NAMALWA (cell line): ENCODE results near the gene STH.
A peak's percentile ranks its signal among the peaks of the same experiment; 100 is the strongest.

Experiments used
- DNase-seq: peaks from one replicate; pipeline ENCODE4 v3.0.0-alpha.2; 2015; ENCODE audit warnings: low spot score

The STH gene

DNA sequence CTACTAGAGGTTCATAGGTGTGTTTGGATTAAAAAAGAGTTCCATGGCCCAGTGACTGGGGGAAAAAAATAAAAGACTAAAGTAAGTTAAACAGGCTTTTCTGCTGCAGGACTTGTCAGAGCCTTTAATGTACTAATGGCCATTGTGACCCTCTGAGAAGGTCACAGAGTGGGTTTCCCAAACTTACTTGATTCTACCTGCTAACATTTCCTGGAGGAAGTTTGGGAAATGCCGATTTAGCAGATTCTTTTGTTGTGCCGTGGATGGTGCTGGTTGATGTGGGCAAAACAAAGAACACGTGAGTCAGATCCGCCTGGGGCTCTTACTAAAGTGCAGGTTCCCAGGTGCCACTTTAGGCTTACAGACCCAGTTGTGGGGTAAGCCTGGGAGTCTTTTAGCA lies 13.6 kb upstream of the STH start:
- DNase-seq: no peak

DNA sequence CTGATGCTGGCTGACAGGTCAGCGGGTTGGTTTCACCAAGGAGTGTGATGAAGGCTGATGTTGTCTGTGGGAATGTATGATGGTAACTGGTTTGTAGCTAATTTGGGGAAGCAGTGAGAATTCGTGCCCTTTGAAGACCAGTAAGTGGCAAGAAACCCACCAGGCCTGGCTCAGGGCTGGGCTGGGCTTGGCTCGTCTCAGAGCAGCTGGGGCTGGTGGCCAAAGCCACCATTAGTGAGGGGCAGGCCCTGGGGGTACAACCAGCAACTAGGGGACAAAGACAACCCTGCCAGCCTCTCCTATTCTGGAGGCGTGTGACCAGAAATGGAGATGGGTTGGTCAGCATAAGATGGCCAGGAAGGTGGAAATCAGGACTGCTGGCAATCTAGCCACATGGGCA lies 13.0 kb upstream of the STH start:
- no peak for DNase-seq

DNA sequence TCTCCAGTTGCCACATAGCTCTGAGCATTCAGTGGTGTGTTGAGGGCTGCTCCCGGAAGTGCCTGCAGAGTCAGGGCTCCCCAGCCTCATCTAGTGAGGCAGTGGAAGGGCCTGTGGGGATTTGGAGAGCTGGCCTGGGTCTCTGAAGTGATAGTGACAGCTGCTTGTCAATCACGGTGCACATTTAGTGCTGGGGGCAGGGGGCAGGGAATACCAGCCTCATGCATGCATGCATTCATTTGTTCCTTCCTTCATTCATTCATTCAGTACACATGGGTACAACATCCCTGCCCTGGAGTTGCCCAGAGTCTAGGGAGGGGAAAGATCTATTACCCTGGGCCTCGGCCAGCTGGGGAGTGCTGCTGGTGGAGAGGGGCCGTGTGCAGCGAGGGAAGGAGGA lies 11.3 kb upstream of the STH start:
- no peak for DNase-seq

DNA sequence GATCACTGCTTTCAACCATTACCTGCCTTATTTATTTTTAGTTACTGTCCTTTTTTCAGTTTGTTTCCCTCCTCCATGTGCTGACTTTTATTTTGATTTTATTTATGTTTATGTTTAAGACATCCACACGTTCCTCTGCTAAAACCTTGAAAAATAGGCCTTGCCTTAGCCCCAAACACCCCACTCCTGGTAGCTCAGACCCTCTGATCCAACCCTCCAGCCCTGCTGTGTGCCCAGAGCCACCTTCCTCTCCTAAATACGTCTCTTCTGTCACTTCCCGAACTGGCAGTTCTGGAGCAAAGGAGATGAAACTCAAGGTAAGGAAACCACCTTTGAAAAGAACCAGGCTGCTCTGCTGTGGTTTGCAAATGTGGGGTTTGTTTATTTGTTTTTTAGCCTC lies 9.3 kb upstream of the STH start:
- DNase-seq: no peak

DNA sequence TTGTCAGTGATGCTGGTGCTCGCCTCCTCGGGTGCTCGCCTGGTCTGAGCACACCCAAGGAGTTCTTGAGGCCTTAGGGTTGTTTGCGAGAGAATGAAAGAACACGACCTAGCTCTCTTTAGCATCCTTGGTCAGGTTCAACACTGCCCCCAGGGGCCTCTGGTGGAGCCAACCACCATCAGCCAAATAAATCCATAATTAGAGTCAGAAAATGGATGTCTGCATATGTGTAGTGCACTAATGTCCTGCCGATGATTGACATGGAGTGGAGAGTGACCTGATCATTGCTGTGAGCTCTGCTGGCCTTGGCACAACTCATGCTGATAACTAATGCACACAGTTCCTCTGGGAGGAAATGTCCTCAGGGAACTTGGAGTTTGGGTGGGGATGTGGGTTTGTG lies 8.2 kb upstream of the STH start:
- peak; percentile 17 for DNase-seq

DNA sequence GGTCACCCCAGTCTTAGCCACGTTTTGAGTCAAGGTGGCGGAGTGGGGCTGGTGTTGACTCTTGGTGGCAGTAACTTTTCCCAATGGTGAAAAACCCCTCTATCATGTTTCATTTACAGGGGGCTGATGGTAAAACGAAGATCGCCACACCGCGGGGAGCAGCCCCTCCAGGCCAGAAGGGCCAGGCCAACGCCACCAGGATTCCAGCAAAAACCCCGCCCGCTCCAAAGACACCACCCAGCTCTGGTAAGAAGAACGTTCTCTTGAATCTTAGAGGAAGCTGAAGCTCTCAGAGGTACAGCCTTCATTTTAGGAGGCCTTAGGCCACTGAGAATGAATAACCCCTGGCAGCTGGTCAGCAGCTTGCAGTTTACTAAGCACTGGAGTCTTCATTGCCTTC lies 7.7 kb upstream of the STH start:
- no peak for DNase-seq

DNA sequence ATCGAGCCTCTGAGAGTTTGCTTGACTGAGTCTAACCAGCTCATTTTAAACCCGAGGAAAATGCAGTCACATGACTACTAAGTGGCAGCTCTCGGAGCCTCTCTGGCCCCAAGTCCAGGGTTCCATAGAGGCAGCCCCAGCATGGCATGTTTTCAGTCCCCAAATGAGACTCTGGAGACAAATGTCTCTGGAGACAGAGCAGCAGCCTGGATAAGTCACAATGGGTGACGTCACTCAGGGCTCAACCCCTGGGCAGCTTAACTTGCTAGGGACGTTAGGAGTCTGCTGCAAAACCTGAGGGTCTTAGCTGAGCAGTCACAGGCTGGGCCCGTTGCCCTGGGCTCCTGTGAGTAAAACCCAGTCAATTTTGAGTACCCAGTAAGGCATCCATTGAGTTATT lies 6.9 kb upstream of the STH start:
- DNase-seq: no peak

DNA sequence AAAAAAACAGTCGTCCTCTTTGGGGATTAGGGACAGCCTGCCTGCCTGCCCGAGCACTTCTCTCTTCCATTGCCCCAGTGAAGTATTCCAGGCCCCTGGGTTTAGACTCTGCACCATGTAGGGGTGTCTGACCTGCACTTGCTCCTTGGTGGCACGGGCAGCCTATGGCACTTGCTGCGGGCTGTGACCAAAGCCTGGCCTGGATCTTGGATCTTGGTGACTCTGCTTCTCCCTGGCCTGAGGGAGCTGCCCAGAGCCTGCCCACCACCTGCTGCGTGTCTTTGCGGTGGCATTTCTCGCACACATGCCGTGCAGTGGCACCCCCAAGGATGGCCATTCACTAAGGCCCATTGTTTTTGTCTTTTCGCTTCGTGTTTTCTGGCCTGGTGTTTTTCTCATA lies 6.1 kb upstream of the STH start:
- DNase-seq: no peak

DNA sequence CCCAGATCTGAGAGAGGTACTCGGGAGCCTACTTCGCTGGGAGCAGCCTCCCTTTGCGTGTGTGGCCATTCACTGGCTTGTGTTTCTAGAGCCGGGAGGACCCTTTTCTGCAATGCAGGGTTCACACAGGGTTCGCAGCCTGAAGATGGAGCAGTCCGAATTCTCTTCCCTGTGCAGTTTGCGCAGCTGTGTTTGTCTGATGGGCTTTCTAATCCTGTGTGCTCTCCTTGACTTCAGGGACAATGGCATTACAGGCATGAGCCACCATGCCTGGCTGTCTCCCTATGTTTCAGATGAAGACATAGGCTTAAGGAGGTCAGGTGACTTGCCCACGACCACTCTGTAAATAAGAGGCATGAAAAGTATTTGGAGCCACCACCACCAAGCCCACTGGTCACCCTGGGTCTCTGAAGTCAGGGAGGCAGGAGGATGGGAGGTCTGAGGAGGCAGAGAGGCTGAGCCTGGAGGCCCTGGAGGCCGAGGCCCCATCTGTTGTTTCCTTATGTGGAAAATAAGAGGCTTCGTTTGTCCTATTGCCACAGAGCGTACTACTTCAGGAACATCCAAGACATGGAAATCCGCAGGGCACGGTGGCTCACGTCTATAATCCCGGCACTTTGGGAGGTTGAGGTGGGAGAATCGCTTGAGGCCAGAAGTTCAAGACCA lies 5.0 kb upstream of the STH start:
- DNase-seq: no peak

DNA sequence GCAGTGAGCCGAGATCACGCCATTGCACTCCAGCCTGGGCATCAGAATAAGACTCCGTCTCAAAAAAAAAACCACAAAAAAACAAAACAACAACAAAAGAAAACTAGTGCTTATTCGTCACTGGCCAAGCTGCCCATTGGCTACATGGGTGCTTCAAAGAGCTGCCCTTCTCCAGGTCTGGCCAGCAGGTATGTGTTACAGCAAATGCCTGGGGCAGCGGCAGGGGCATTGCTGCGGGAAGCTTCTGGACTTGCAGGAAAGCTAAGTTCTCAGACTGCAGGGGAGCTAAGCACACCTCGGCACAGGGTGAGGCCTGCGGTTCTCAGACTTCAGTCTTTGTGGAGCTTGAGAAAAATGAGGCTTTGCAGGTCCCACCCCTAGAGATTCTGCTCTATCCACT lies 4.1 kb upstream of the STH start:
- DNase-seq: no peak

DNA sequence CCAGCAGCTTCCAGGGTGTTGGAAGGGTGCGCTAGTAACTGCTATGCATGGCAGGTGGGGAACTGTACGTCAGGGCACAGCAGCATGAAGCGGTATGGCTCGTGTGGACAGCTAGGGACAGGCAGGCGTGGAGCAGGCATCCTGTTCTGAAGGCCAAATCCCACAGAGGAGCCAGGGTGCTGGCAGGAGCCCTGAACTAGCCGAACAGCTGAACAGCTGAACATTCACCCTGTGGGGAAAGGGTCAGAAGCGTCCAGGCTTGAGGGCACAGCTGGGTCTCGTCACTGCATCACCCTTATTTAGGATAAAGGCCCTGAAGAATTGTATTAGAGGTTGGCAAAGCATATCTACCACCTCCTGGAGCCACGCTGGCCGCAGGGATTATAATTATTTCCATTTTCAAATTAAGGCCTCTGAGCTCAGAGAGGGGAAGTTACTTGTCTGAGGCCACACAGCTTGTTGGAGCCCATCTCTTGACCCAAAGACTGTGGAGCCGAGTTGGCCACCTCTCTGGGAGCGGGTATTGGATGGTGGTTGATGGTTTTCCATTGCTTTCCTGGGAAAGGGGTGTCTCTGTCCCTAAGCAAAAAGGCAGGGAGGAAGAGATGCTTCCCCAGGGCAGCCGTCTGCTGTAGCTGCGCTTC lies 3.3 kb upstream of the STH start:
- no peak for DNase-seq

DNA sequence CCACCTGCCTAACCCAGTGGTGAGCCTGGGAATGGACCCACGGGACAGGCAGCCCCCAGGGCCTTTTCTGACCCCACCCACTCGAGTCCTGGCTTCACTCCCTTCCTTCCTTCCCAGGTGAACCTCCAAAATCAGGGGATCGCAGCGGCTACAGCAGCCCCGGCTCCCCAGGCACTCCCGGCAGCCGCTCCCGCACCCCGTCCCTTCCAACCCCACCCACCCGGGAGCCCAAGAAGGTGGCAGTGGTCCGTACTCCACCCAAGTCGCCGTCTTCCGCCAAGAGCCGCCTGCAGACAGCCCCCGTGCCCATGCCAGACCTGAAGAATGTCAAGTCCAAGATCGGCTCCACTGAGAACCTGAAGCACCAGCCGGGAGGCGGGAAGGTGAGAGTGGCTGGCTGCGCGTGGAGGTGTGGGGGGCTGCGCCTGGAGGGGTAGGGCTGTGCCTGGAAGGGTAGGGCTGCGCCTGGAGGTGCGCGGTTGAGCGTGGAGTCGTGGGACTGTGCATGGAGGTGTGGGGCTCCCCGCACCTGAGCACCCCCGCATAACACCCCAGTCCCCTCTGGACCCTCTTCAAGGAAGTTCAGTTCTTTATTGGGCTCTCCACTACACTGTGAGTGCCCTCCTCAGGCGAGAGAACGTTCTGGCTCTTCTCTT lies 2.6 kb upstream of the STH start:
- no peak for DNase-seq

DNA sequence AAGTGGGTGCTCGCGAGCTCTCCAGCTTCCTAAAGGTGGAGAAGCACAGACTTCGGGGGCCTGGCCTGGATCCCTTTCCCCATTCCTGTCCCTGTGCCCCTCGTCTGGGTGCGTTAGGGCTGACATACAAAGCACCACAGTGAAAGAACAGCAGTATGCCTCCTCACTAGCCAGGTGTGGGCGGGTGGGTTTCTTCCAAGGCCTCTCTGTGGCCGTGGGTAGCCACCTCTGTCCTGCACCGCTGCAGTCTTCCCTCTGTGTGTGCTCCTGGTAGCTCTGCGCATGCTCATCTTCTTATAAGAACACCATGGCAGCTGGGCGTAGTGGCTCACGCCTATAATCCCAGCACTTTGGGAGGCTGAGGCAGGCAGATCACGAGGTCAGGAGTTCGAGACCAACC lies 1.9 kb upstream of the STH start:
- DNase-seq: no peak

DNA sequence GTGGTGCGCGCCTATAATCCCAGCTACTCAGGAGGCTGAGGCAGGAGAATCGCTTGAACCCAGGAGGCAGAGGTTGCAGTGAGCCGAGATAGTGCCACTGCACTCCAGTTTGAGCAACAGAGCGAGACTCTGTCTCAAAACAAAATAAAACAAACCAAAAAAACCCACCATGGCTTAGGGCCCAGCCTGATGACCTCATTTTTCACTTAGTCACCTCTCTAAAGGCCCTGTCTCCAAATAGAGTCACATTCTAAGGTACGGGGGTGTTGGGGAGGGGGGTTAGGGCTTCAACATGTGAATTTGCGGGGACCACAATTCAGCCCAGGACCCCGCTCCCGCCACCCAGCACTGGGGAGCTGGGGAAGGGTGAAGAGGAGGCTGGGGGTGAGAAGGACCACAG lies 1.4 kb upstream of the STH start:
- DNase-seq: no peak

DNA sequence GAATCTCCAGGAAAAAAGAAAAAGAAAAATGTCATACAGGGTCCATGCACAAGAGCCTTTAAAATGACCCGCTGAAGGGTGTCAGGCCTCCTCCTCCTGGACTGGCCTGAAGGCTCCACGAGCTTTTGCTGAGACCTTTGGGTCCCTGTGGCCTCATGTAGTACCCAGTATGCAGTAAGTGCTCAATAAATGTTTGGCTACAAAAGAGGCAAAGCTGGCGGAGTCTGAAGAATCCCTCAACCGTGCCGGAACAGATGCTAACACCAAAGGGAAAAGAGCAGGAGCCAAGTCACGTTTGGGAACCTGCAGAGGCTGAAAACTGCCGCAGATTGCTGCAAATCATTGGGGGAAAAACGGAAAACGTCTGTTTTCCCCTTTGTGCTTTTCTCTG lies 845 bp downstream of the STH start:
- DNase-seq: no peak

DNA sequence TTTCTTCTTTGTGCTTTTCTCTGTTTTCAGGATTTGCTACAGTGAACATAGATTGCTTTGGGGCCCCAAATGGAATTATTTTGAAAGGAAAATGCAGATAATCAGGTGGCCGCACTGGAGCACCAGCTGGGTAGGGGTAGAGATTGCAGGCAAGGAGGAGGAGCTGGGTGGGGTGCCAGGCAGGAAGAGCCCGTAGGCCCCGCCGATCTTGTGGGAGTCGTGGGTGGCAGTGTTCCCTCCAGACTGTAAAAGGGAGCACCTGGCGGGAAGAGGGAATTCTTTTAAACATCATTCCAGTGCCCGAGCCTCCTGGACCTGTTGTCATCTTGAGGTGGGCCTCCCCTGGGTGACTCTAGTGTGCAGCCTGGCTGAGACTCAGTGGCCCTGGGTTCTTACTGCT lies 1.2 kb downstream of the STH start:
- DNase-seq: no peak

DNA sequence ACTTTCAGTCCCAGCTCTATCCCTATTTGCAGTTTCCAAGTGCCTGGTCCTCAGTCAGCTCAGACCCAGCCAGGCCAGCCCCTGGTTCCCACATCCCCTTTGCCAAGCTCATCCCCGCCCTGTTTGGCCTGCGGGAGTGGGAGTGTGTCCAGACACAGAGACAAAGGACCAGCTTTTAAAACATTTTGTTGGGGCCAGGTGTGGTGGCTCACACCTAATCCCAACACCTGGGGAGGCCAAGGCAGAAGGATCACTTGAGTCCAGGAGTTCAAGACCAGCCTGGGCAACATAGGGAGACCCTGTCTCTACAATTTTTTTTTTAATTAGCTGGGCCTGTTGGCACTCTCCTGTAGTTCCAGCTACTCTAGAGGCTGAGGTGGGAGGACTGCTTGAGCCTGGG lies 1.7 kb downstream of the STH start:
- no peak for DNase-seq

DNA sequence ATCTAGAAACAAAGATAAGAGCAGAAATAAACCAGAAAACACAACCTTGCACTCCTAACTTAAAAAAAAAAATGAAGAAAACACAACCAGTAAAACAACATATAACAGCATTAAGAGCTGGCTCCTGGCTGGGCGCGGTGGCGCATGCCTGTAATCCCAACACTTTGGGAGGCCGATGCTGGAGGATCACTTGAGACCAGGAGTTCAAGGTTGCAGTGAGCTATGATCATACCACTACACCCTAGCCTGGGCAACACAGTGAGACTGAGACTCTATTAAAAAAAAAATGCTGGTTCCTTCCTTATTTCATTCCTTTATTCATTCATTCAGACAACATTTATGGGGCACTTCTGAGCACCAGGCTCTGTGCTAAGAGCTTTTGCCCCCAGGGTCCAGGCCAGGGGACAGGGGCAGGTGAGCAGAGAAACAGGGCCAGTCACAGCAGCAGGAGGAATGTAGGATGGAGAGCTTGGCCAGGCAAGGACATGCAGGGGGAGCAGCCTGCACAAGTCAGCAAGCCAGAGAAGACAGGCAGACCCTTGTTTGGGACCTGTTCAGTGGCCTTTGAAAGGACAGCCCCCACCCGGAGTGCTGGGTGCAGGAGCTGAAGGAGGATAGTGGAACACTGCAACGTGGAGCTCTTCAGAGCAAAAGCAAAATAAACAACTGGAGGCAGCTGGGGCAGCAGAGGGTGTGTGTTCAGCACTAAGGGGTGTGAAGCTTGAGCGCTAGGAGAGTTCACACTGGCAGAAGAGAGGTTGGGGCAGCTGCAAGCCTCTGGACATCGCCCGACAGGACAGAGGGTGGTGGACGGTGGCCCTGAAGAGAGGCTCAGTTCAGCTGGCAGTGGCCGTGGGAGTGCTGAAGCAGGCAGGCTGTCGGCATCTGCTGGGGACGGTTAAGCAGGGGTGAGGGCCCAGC lies 2.6 kb downstream of the STH start:
- no peak for DNase-seq

DNA sequence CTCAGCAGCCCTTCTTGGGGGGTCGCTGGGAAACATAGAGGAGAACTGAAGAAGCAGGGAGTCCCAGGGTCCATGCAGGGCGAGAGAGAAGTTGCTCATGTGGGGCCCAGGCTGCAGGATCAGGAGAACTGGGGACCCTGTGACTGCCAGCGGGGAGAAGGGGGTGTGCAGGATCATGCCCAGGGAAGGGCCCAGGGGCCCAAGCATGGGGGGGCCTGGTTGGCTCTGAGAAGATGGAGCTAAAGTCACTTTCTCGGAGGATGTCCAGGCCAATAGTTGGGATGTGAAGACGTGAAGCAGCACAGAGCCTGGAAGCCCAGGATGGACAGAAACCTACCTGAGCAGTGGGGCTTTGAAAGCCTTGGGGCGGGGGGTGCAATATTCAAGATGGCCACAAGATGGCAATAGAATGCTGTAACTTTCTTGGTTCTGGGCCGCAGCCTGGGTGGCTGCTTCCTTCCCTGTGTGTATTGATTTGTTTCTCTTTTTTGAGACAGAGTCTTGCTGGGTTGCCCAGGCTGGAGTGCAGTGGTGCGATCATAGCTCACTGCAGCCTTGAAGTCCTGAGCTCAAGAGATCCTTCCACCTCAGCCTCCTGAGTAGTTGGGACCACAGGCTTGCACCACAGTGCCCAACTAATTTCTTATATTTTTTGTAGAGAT lies 3.4 kb downstream of the STH start:
- peak; percentile 79 for DNase-seq

DNA sequence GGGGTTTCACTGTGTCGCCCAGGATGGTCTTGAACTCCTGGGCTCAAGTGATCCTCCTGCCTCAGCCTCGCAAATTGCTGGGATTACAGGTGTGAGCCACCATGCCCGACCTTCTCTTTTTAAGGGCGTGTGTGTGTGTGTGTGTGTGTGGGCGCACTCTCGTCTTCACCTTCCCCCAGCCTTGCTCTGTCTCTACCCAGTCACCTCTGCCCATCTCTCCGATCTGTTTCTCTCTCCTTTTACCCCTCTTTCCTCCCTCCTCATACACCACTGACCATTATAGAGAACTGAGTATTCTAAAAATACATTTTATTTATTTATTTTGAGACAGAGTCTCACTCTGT lies 3.9 kb downstream of the STH start:
- no peak for DNase-seq

DNA sequence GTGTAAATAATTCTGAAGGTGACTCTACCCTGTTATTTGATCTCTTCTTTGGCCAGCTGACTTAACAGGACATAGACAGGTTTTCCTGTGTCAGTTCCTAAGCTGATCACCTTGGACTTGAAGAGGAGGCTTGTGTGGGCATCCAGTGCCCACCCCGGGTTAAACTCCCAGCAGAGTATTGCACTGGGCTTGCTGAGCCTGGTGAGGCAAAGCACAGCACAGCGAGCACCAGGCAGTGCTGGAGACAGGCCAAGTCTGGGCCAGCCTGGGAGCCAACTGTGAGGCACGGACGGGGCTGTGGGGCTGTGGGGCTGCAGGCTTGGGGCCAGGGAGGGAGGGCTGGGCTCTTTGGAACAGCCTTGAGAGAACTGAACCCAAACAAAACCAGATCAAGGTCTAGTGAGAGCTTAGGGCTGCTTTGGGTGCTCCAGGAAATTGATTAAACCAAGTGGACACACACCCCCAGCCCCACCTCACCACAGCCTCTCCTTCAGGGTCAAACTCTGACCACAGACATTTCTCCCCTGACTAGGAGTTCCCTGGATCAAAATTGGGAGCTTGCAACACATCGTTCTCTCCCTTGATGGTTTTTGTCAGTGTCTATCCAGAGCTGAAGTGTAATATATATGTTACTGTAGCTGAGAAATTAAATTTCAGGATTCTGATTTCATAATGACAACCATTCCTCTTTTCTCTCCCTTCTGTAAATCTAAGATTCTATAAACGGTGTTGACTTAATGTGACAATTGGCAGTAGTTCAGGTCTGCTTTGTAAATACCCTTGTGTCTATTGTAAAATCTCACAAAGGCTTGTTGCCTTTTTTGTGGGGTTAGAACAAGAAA lies 5.1 kb downstream of the STH start:
- DNase-seq: no peak
